Left lung (tissue), 10 donors: Measurements from ENCODE around the gene C1orf185. TPM values are rescaled to one million over a fixed set of nuclear protein-coding genes. Genes with fewer than 3 reads are reported as not detected.
"Not testable (repeated sequence)": the region's sequence is repeated elsewhere in the genome, so short reads cannot be mapped to it uniquely, and the experiment has no call there.

Source experiments
- ATAC-seq: fragments of 200-7000 bp; cut with Tn5 transposase; one replicate; pipeline ENCODE4 v1.9.1; 2020; ENCODE audit warnings: moderate library complexity
- DNase-seq, 4 donors: peaks; one replicate each; pipeline ENCODE4 v3.0.0-alpha.2; 2013 to 2020
- H3K27ac ChIP-seq, 2 donors: fragments of 200-600 bp; sonication (generic) in 1 of 2; one replicate each; pipeline versions ENCODE4 v1.5.0 to v1.8.0; 2020 to 2021
- H3K27me3 ChIP-seq, 2 donors: fragments of 200-600 bp; sonication (generic) in 1 of 2; one replicate each; pipeline versions ENCODE4 v1.5.0 to v1.8.0; 2020 to 2021
- H3K36me3 ChIP-seq, 2 donors: fragments of 200-600 bp; sonication (generic) in 1 of 2; one replicate each; pipeline versions ENCODE4 v1.5.0 to v1.8.0; 2020 to 2021
- H3K4me1 ChIP-seq, 2 donors: fragments of 200-600 bp; one replicate each; pipeline ENCODE4 v1.8.0; 2021
- H3K4me3 ChIP-seq, 2 donors: fragments of 200-600 bp; sonication (generic) in 1 of 2; one replicate each; pipeline versions ENCODE4 v1.5.0 to v1.8.0; 2020 to 2021; ENCODE audit warnings: mild to moderate bottlenecking in 1 of 2
- H3K9me3 ChIP-seq, 2 donors: fragments of 200-600 bp; sonication (generic) in 1 of 2; one replicate each; pipeline versions ENCODE4 v1.5.0 to v1.8.0; 2020 to 2021
- CTCF ChIP-seq, 2 donors: fragments of 200-600 bp; sonication (generic) in 1 of 2; IDR thresholded peaks; one replicate each; pipeline versions ENCODE4 v1.5.0 to v1.8.0; 2021; ENCODE audit warnings: antibody characterized with exemption in 2 of 2
- intact Hi-C, 2 donors: fragments of 100-400 bp; cut with DNase I; formaldehyde crosslinking; loops; one replicate each; pipeline versions ENCODE4 v1.11.2 to v1.14.2; 2022
- polyA plus RNA-seq, 6 donors: library from polyadenylated mRNA; unstranded; fragments of 120-200 nt; gene quantifications; one replicate each; pipeline ENCODE4 v1.2.1, GENCODE V29; 2013; ENCODE audit not compliant: insufficient read length in 6 of 6
- total RNA-seq, 2 donors: library from RNA; stranded (reverse); fragmentation: NEBNext Ultra II Directional; extraction: Animal tissue kit (Norgen Biotek cat#: 25700); gene quantifications; one replicate each; pipeline ENCODE4 v1.2.1, GENCODE V29; 2021
- donor health status: DM: no; HTN: yes; CAD: no.
- donor health status: DM: no; HTN: no; CAD: no.

Gene C1orf185
- total and polyA plus RNA-seq, 8 donors = not detected

GRCh38 chr1:51114137-51114536, 12.1 kb downstream of the C1orf185 start:
- ATAC-seq (no peak), DNase-seq (no peak)
- Histone ChIP-seq H3K27me3 (peaks cover 0 to 4% of the 10 kb centered on the region in 2 donors), H3K27ac (no peak overlapping the region), H3K4me3 (no peak overlapping the region), H3K36me3 (no peaks in the 10 kb centered on the region), H3K4me1 (no peaks in the 10 kb centered on the region), H3K9me3 (no peaks in the 10 kb centered on the region)
- no peak for TF ChIP-seq CTCF (IDR thresholded peaks at IDR 0.05)
- intact Hi-C loops = no loop called here

GRCh38 chr1:51115714-51116404, 13.8 kb downstream of the C1orf185 start:
- intact Hi-C loops = no loop called here

GRCh38 chr1:51119331-51119730, 17.3 kb downstream of the C1orf185 start:
- Histone ChIP-seq H3K4me1 (no peaks in the 10 kb centered on the region), H3K4me3 (no peak overlapping the region), H3K9me3 (no peaks in the 10 kb centered on the region), H3K36me3 (no peaks in the 10 kb centered on the region), H3K27ac (no peak overlapping the region), H3K27me3 (no peaks in the 10 kb centered on the region)
- no peak for TF ChIP-seq CTCF (IDR thresholded peaks at IDR 0.05)
- ATAC-seq (no peak), DNase-seq (no peak)
- intact Hi-C loops = no loop called here

More at GRCh38 chr1:51115714-51116404, 13.8 kb downstream of the C1orf185 start:
- H3K4me1 ChIP-seq = no peaks in the 10 kb centered on the region
- H3K36me3 ChIP-seq = no peaks in the 10 kb centered on the region
- H3K27ac ChIP-seq = no peak overlapping the region
- H3K4me3 ChIP-seq = no peak overlapping the region
- TF ChIP-seq CTCF (IDR thresholded peaks at IDR 0.05) = no peak
- no peaks in the 10 kb centered on the region for H3K9me3 ChIP-seq
- peaks cover 0 to 4% of the 10 kb centered on the region in 2 donors for H3K27me3 ChIP-seq
- no peak for DNase-seq
- no peak for ATAC-seq

GRCh38 chr1:51120629-51121028, 18.6 kb downstream of the C1orf185 start:
- intact Hi-C loops = no loop called here
- Histone ChIP-seq H3K27ac (no peak overlapping the region), H3K4me3 (no peak overlapping the region), H3K27me3 (no peaks in the 10 kb centered on the region), H3K36me3 (no peaks in the 10 kb centered on the region), H3K9me3 (no peaks in the 10 kb centered on the region), H3K4me1 (no peaks in the 10 kb centered on the region)
- DNase-seq (no peak), ATAC-seq (no peak)
- no peak for TF ChIP-seq CTCF (IDR thresholded peaks at IDR 0.05)

- H3K36me3 ChIP-seq, ATAC-seq, H3K4me3 ChIP-seq, DNase-seq, H3K27me3 ChIP-seq, intact Hi-C loops, H3K4me1 ChIP-seq, H3K9me3 ChIP-seq, H3K27ac ChIP-seq: not testable (repeated sequence)
Observed at GRCh38 chr1:51127152-51127551, 25.1 kb downstream of the C1orf185 start.

- H3K4me3 ChIP-seq = no peak overlapping the region
- intact Hi-C loops = no loop called here
- H3K9me3 ChIP-seq = peaks cover 0 to 23% of the 10 kb centered on the region in 2 donors
- no peak overlapping the region for H3K27ac ChIP-seq
- DNase-seq (no peak), ATAC-seq (no peak)
- TF ChIP-seq CTCF (IDR thresholded peaks at IDR 0.05) = no peak
- H3K27me3 ChIP-seq = no peaks in the 10 kb centered on the region
- no peaks in the 10 kb centered on the region for H3K4me1 ChIP-seq
- no peaks in the 10 kb centered on the region for H3K36me3 ChIP-seq
Observed at GRCh38 chr1:51131185-51131584, 29.2 kb downstream of the C1orf185 start.
